MCF 10A (cell line): ENCODE data around the gene ANKS4B. TPM values are rescaled to one million over a fixed set of nuclear protein-coding genes. Genes with fewer than 3 reads are reported as not detected.
"Not testable (repeated sequence)": the region's sequence is repeated elsewhere in the genome, so short reads cannot be mapped to it uniquely, and the experiment has no call there.

Experiments used
- BruUV-seq: library from RNA; stranded (reverse); fragments of 400-500 nt; replicated peaks from 2 replicates; lab custom pipeline; 2021; lab: Mats Ljungman, UMichigan
- CTCF ChIA-PET: fragments of 300-600 bp; sonication (Branson Sonifier 250); formaldehyde crosslinking; extraction: SDS; loops from one replicate; lab custom pipeline; 2021; ENCODE audit warnings: antibody characterized with exemption, inconsistent platforms; lab: Yijun Ruan, JAX
- POLR2A ChIA-PET: fragments of 300-600, 350-650 bp; sonication (Branson Sonifier 250); formaldehyde crosslinking; extraction: SDS; loops from one replicate; lab custom pipeline; 2020; ENCODE audit warnings: antibody characterized with exemption, inconsistent platforms; lab: Yijun Ruan, JAX
- DNase-seq: peaks from one replicate; pipeline ENCODE4 v3.0.0-alpha.2; 2018; ENCODE audit not compliant: unreplicated experiment
- H3K27ac Mint-ChIP-seq: one replicate; pipeline ENCODE4 v1.8.0; 2022; ENCODE audit warnings: mild to moderate bottlenecking, low read depth, mixed read lengths; ENCODE audit not compliant: unreplicated experiment
- H3K27me3 Mint-ChIP-seq: one replicate; pipeline ENCODE4 v1.8.0; 2022; ENCODE audit warnings: mixed read lengths; ENCODE audit not compliant: insufficient read depth, unreplicated experiment
- H3K36me3 Mint-ChIP-seq: one replicate; pipeline ENCODE4 v1.8.0; 2022; ENCODE audit warnings: mild to moderate bottlenecking, moderate library complexity, mixed read lengths; ENCODE audit not compliant: insufficient read depth, unreplicated experiment
- H3K4me1 Mint-ChIP-seq: one replicate; pipeline ENCODE4 v1.8.0; 2022; ENCODE audit warnings: mixed read lengths; ENCODE audit not compliant: insufficient read depth, unreplicated experiment
- H3K4me3 Mint-ChIP-seq: one replicate; pipeline ENCODE4 v1.8.0; 2022; ENCODE audit warnings: mild to moderate bottlenecking, moderate library complexity, mixed read lengths; ENCODE audit not compliant: unreplicated experiment
- H3K9me3 Mint-ChIP-seq: one replicate; pipeline ENCODE4 v1.8.0; 2022; ENCODE audit warnings: mixed read lengths; ENCODE audit not compliant: unreplicated experiment
- CTCF ChIP-seq: fragments of 200-600 bp; IDR thresholded peaks from one replicate; pipeline ENCODE4 v1.8.0; 2022; ENCODE audit warnings: antibody characterized with exemption, mild to moderate bottlenecking; ENCODE audit not compliant: unreplicated experiment
- intact Hi-C: fragments of 100-400 bp; cut with micrococcal nuclease; formaldehyde crosslinking; loops from 2 replicates; pipeline ENCODE4 v1.14.1; 2022
- total RNA-seq: library from RNA; stranded (reverse); gene quantifications from 2 replicates; pipeline ENCODE4 v1.2.3, GENCODE V29; 2022

The ANKS4B gene
- total RNA-seq, 1 experiment from 2014 or later, result not detected

GRCh38 chr16:21236831-21237230 is 3.3 kb downstream of the ANKS4B start:
- H3K9me3 Mint-ChIP-seq, result no peaks in the 10 kb centered on the region
- CTCF ChIA-PET, result interaction anchor here (0.6 kb wide), 1 partner anchor 44 kb away, joined by 3 read pairs; no protein-coding TSS in a partner anchor
- no peak for DNase-seq
- H3K27me3 Mint-ChIP-seq, result peaks cover 48% of the 10 kb centered on the region
- no peaks in the 10 kb centered on the region for H3K4me1 Mint-ChIP-seq
- POLR2A ChIA-PET, result interaction anchor here (1.2 kb wide), 1 partner anchor 66 kb away, joined by 4 read pairs; no protein-coding TSS in a partner anchor
- no peak overlapping the region for H3K4me3 Mint-ChIP-seq
- intact Hi-C loops, result no loop called here
- no peak for TF ChIP-seq CTCF
- no TSS peak for BruUV-seq
- H3K27ac Mint-ChIP-seq, result no peak overlapping the region
- H3K36me3 Mint-ChIP-seq, result no peaks in the 10 kb centered on the region

GRCh38 chr16:21239646-21240045 is 6.1 kb downstream of the ANKS4B start:
- H3K36me3 Mint-ChIP-seq, result no peaks in the 10 kb centered on the region
- no TSS peak for BruUV-seq
- POLR2A ChIA-PET, result no interaction called here
- H3K9me3 Mint-ChIP-seq, result no peaks in the 10 kb centered on the region
- intact Hi-C loops, result no loop called here
- DNase-seq, result no peak
- peaks cover 48% of the 10 kb centered on the region for H3K27me3 Mint-ChIP-seq
- CTCF ChIA-PET, result interaction anchor here (0.8 kb wide), 1 partner anchor 61 kb away, joined by 3 read pairs; no protein-coding TSS in a partner anchor
- no peak for TF ChIP-seq CTCF
- H3K4me3 Mint-ChIP-seq, result no peak overlapping the region
- no peaks in the 10 kb centered on the region for H3K4me1 Mint-ChIP-seq
- no peak overlapping the region for H3K27ac Mint-ChIP-seq

- POLR2A ChIA-PET, result no interaction called here
- DNase-seq, result no peak
- Mint-ChIP-seq H3K9me3 (no peaks in the 10 kb centered on the region), H3K4me3 (no peak overlapping the region), H3K4me1 (no peaks in the 10 kb centered on the region), H3K36me3 (no peaks in the 10 kb centered on the region), H3K27ac (no peak overlapping the region), H3K27me3 (peaks cover 51% of the 10 kb centered on the region)
- intact Hi-C loops, result no loop called here
- BruUV-seq, result no TSS peak
- CTCF ChIA-PET, result no interaction called here
- TF ChIP-seq CTCF, result no peak
Observed at GRCh38 chr16:21242756-21243155, 9.3 kb downstream of the ANKS4B start.

- intact Hi-C loops, result no loop called here
- CTCF ChIA-PET, result no interaction called here
- POLR2A ChIA-PET, result no interaction called here
- no peaks in the 10 kb centered on the region for H3K36me3 Mint-ChIP-seq
- H3K27me3 Mint-ChIP-seq, result peaks cover 62% of the 10 kb centered on the region
- DNase-seq, result no peak
- H3K4me1 Mint-ChIP-seq, result no peaks in the 10 kb centered on the region
- H3K9me3 Mint-ChIP-seq, result no peaks in the 10 kb centered on the region
- TF ChIP-seq CTCF, result no peak
- no peak overlapping the region for H3K27ac Mint-ChIP-seq
- no peak overlapping the region for H3K4me3 Mint-ChIP-seq
- BruUV-seq, result no TSS peak
Observed at GRCh38 chr16:21244518-21245215, 11.2 kb downstream of the ANKS4B start.

GRCh38 chr16:21248179-21248578 is 14.7 kb downstream of the ANKS4B start:
- POLR2A ChIA-PET, BruUV-seq, H3K27ac Mint-ChIP-seq, intact Hi-C loops, DNase-seq, H3K9me3 Mint-ChIP-seq, H3K36me3 Mint-ChIP-seq, H3K4me1 Mint-ChIP-seq, H3K4me3 Mint-ChIP-seq: not testable (repeated sequence)
- CTCF ChIA-PET, result interaction anchor here (0.6 kb wide), 1 partner anchor 10 kb away, joined by 4 read pairs; no protein-coding TSS in a partner anchor
- H3K27me3 Mint-ChIP-seq, result peaks cover 80% of the 10 kb centered on the region
